ENCODE data around the gene QRICH2. TPM values are rescaled to one million over a fixed set of nuclear protein-coding genes. Genes with fewer than 3 reads are reported as not detected.

Gene QRICH2
- total RNA-seq, 4 donors from 2014 or later, result 2.3 to 3.1 (median 2.7) TPM

DNA sequence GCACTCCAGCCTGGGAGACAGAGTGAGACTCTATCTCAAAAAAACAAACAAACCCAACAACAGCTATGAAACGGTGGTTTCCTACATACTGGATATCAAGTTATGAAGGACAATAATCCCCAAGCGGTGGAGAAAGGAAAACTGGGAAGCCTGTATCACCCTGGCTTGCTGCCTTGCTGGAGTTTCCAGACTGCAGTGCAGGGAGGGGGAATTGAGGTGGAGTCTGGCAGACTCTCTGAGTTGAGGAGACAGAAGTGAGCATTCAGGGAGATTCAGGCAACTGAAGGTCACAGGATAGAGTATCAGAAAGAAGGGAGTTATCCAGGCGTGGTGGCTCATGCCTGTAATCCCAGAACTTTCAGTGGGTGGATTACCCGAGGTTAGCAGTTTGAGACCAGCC lies 11.9 kb downstream of the QRICH2 start:
- Histone ChIP-seq H3K9me3 (no peaks in the 10 kb centered on the region), H3K36me3 (no peaks in the 10 kb centered on the region), H3K4me1 (no peaks in the 10 kb centered on the region), H3K4me3 (no peak overlapping the region), H3K27me3 (no peaks in the 10 kb centered on the region), H3K27ac (no peak overlapping the region)
- no peak for DNase-seq (ENCODE audit: low spot score in 2 of 2)
- no peak for TF ChIP-seq EP300 (IDR thresholded peaks at IDR 0.05)
- TF ChIP-seq POLR2A (IDR thresholded peaks at IDR 0.05), result no peak
- TF ChIP-seq POLR2AphosphoS5 (IDR thresholded peaks at IDR 0.05), result no peak
- TF ChIP-seq CTCF (IDR thresholded peaks at IDR 0.05), result no peak
- whole genome bisulfite sequencing, result 39% methylated on average over 4 of the region's 4 CpGs

DNA sequence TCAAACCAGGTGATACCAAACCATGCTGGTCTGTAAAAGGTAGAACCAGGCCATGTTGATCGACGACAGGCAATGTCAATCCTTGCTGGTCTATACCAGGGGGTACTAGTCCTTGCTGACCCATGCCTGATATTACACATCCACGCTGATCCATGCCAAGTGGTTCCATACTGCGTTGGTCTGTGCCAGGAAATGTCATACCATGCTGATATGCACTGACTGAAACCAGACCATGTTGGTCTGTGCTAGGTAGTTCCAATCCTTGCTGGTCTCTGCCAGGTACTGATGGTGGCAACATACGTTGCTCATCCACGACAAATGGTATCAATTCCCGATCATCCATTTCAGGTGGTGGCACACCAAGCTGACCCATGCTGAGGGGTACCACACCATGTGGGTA lies 15.0 kb downstream of the QRICH2 start:
- no peak for TF ChIP-seq POLR2AphosphoS5 (IDR thresholded peaks at IDR 0.05)
- TF ChIP-seq CTCF (IDR thresholded peaks at IDR 0.05), result no peak
- no peak for TF ChIP-seq EP300 (IDR thresholded peaks at IDR 0.05)
- no peak for TF ChIP-seq POLR2A (IDR thresholded peaks at IDR 0.05)
- no peaks in the 10 kb centered on the region for H3K9me3 ChIP-seq
- H3K4me3 ChIP-seq, result no peak overlapping the region
- no peaks in the 10 kb centered on the region for H3K27me3 ChIP-seq
- H3K4me1 ChIP-seq, result no peaks in the 10 kb centered on the region
- DNase-seq (ENCODE audit: low spot score in 2 of 2), result no peak
- H3K36me3 ChIP-seq, result peaks cover 6% of the 10 kb centered on the region
- H3K27ac ChIP-seq, result no peak overlapping the region
- WGBS, result 88% methylated on average over 5 of the region's 7 CpGs

GRCh38 chr17:76292567-76292966 lies 15.5 kb downstream of the QRICH2 start:
- 100% methylated on average over 3 of the region's 4 CpGs for WGBS
- TF ChIP-seq POLR2AphosphoS5 (IDR thresholded peaks at IDR 0.05) (no peak), CTCF (IDR thresholded peaks at IDR 0.05) (no peak), POLR2A (IDR thresholded peaks at IDR 0.05) (no peak), EP300 (IDR thresholded peaks at IDR 0.05) (no peak)
- peaks cover 6% of the 10 kb centered on the region for H3K36me3 ChIP-seq
- DNase-seq (ENCODE audit: low spot score in 2 of 2), result no peak
- no peaks in the 10 kb centered on the region for H3K9me3 ChIP-seq
- H3K27me3 ChIP-seq, result no peaks in the 10 kb centered on the region
- H3K4me1 ChIP-seq, result no peaks in the 10 kb centered on the region
- H3K4me3 ChIP-seq, result no peak overlapping the region
- no peak overlapping the region for H3K27ac ChIP-seq

- TF ChIP-seq POLR2A (IDR thresholded peaks at IDR 0.05) (no peak), POLR2AphosphoS5 (IDR thresholded peaks at IDR 0.05) (no peak), CTCF (IDR thresholded peaks at IDR 0.05) (no peak), EP300 (IDR thresholded peaks at IDR 0.05) (no peak)
- 95% methylated on average over 8 of the region's 23 CpGs for whole genome bisulfite sequencing
- H3K36me3 ChIP-seq, result no peaks in the 10 kb centered on the region
- no peak overlapping the region for H3K4me3 ChIP-seq
- DNase-seq (ENCODE audit: low spot score in 2 of 2), result no peak
- no peaks in the 10 kb centered on the region for H3K27me3 ChIP-seq
- H3K27ac ChIP-seq, result no peak overlapping the region
- no peaks in the 10 kb centered on the region for H3K9me3 ChIP-seq
- peaks cover 19% of the 10 kb centered on the region for H3K4me1 ChIP-seq
Measured at GRCh38 chr17:76281573-76282371, 26.3 kb downstream of the QRICH2 start.

DNA sequence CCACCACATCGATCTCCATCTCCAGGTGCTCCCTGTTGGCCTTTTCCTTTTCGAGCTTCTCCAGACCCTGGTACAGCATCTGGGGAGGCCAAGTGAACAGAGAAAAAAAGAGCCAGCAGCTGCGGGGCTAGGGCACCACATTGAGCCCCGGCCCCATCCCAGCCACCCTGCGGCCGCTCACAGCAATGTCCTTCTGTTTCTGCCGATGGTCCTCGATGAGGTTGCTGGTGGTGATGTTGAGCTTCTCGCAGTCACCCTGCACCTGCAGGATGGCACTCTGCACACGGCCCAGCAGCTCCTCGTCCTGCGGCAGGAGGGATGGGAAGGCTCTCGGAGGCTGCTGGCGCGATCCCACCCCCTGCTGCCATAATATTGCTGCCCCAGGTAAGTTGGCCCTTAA lies 27.4 kb downstream of the QRICH2 start:
- H3K27ac ChIP-seq, result no peak overlapping the region
- H3K27me3 ChIP-seq, result no peaks in the 10 kb centered on the region
- TF ChIP-seq POLR2A (IDR thresholded peaks at IDR 0.05) (no peak), POLR2AphosphoS5 (IDR thresholded peaks at IDR 0.05) (no peak), CTCF (IDR thresholded peaks at IDR 0.05) (no peak), EP300 (IDR thresholded peaks at IDR 0.05) (no peak)
- 74% methylated on average over 2 of the region's 15 CpGs for WGBS
- no peaks in the 10 kb centered on the region for H3K36me3 ChIP-seq
- DNase-seq (ENCODE audit: low spot score in 2 of 2), result no peak
- no peak overlapping the region for H3K4me3 ChIP-seq
- peaks cover 23% of the 10 kb centered on the region for H3K4me1 ChIP-seq
- H3K9me3 ChIP-seq, result no peaks in the 10 kb centered on the region
